Right lobe of liver (tissue), 6 donors: Measurements from ENCODE around the gene PIGB. TPM values are rescaled to one million over a fixed set of nuclear protein-coding genes. Genes with fewer than 3 reads are reported as not detected.
A peak's percentile ranks its signal among the peaks of the same experiment; 100 is the strongest.
"Not testable (repeated sequence)": the region's sequence is repeated elsewhere in the genome, so short reads cannot be mapped to it uniquely, and the experiment has no call there.

Experiments
- ATAC-seq, 4 donors: fragments of 200-7000 bp; cut with Tn5 transposase; one replicate each; pipeline ENCODE4 v1.9.1; 2020; ENCODE audit warnings: mild to moderate bottlenecking in 4 of 4, moderate library complexity in 4 of 4
- DNase-seq, 3 donors: peaks; one replicate each; pipeline ENCODE4 v3.0.0-alpha.2; 2020
- H3K27ac ChIP-seq, 3 donors: fragments of 200-600 bp; one replicate each; pipeline ENCODE4 v1.8.0; 2022
- H3K27me3 ChIP-seq, 2 donors: fragments of 200-600 bp; one replicate each; pipeline ENCODE4 v1.8.0; 2022
- H3K36me3 ChIP-seq, 4 donors: fragments of 200-600 bp; sonication (generic) in 1 of 4; one replicate each; pipeline versions ENCODE4 v1.5.1 to v1.8.0; 2017 to 2022; ENCODE audit warnings: control low read depth in 1 of 4
- H3K4me1 ChIP-seq, 4 donors: fragments of 200-600 bp; sonication (generic) in 1 of 4; one replicate each; pipeline versions ENCODE4 v1.5.1 to v1.8.0; 2017 to 2022; ENCODE audit warnings: control low read depth in 1 of 4
- H3K4me3 ChIP-seq, 3 donors: fragments of 200-600 bp; one replicate each; pipeline ENCODE4 v1.8.0; 2022
- H3K9me3 ChIP-seq, 4 donors: fragments of 200-600 bp; sonication (generic) in 1 of 4; one replicate each; pipeline versions ENCODE4 v1.5.1 to v1.8.0; 2017 to 2022; ENCODE audit warnings: control low read depth in 1 of 4
- POLR2A ChIP-seq: fragments of 450-650 bp; IDR thresholded peaks from one replicate; pipeline ENCODE4 v1.6.1; 2017; ENCODE audit warnings: antibody characterized with exemption, mild to moderate bottlenecking
- WGBS: methylation state at CpG from one replicate; pipeline ENCODE4 v1.1.6; 2018; ENCODE audit warnings: low coverage, low lambda C conversion rate; ENCODE audit not compliant: insufficient coverage; ENCODE audit errors: missing lambda C conversion rate; 5-methylcytosine and 5-hydroxymethylcytosine counted together
- intact Hi-C, 2 donors: fragments of 100-400 bp; cut with DNase I; formaldehyde crosslinking; loops; one replicate each; pipeline versions ENCODE4 v1.11.2 to v1.14.1; 2022
- microRNA counts: library from miRNA; unstranded; fragments of <30 nt; microRNA quantifications from one replicate; lab custom pipeline; 2016
- microRNA-seq, 2 donors: library from miRNA; unstranded; fragments of <30 nt; microRNA quantifications; one replicate each; pipeline ENCODE4, GENCODE V29; 2019 to 2020
- total RNA-seq, 6 experiments: library from RNA; depleted of rRNA in 2 of 6; stranded (reverse); fragments of >200 nt in 2 of 6; fragmentation: NEBNext Ultra II Directional in 3 of 6; extraction: Animal tissue kit (Norgen Biotek cat#: 25700) in 3 of 6; gene quantifications; one replicate each; pipeline versions ENCODE4 v1.1.0 to v1.2.4, GENCODE V29; 2016 to 2023
- TF ChIP-seq, protein P1 (sequence below), 4 donors: fragments of 200-600 bp in 3 of 4; fragments of 450-650 bp in 1 of 4; IDR thresholded peaks; one replicate each; pipeline versions ENCODE4 v1.5.1 to v1.8.0; 2016 to 2022; ENCODE audit warnings: antibody characterized with exemption in 4 of 4, mild to moderate bottlenecking in 2 of 4
- donor health status: DM: no; HTN: yes; CAD: no.
- donor health status: DM: no; HTN: no; CAD: no.
- donor health status: DM: no; HTN: no; CAD: no.
- donor health status: DM: no; HTN: yes; CAD: no.
- donor health status: DM: no; HTN: yes; CAD: no.

Gene PIGB
- total RNA-seq, 6 experiments from 2014 or later, result 5.1 to 10.0 (median 6.5) TPM

- intact Hi-C loops, result no loop called here
- H3K27ac ChIP-seq, result no peak overlapping the region
- H3K27me3 ChIP-seq, result no peaks in the 10 kb centered on the region
- no peak for TF ChIP-seq POLR2A
- TF ChIP-seq, protein P1, sequence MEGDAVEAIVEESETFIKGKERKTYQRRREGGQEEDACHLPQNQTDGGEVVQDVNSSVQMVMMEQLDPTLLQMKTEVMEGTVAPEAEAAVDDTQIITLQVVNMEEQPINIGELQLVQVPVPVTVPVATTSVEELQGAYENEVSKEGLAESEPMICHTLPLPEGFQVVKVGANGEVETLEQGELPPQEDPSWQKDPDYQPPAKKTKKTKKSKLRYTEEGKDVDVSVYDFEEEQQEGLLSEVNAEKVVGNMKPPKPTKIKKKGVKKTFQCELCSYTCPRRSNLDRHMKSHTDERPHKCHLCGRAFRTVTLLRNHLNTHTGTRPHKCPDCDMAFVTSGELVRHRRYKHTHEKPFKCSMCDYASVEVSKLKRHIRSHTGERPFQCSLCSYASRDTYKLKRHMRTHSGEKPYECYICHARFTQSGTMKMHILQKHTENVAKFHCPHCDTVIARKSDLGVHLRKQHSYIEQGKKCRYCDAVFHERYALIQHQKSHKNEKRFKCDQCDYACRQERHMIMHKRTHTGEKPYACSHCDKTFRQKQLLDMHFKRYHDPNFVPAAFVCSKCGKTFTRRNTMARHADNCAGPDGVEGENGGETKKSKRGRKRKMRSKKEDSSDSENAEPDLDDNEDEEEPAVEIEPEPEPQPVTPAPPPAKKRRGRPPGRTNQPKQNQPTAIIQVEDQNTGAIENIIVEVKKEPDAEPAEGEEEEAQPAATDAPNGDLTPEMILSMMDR (IDR thresholded peaks at IDR 0.05), result no peak
- peaks cover 0 to 15% (median 6%) of the 10 kb centered on the region in 4 donors for H3K4me1 ChIP-seq
- WGBS, result 92% methylated on average over 3 of the region's 5 CpGs
- ATAC-seq (no peak), DNase-seq (no peak)
- no peaks in the 10 kb centered on the region for H3K36me3 ChIP-seq
- no peak overlapping the region for H3K4me3 ChIP-seq
- no peaks in the 10 kb centered on the region for H3K9me3 ChIP-seq
Measured at GRCh38 chr15:55398243-55398642, 79.2 kb downstream of the PIGB start.

GRCh38 chr15:55400050-55400449, 81.0 kb downstream of the PIGB start:
- DNase-seq, intact Hi-C loops, H3K27ac ChIP-seq, ATAC-seq, H3K9me3 ChIP-seq, H3K27me3 ChIP-seq, H3K4me3 ChIP-seq, H3K36me3 ChIP-seq: not testable (repeated sequence)
- WGBS, result 98% methylated on average over 7 of the region's 8 CpGs
- peaks cover 0 to 28% (median 15%) of the 10 kb centered on the region in 4 donors for H3K4me1 ChIP-seq

DNA sequence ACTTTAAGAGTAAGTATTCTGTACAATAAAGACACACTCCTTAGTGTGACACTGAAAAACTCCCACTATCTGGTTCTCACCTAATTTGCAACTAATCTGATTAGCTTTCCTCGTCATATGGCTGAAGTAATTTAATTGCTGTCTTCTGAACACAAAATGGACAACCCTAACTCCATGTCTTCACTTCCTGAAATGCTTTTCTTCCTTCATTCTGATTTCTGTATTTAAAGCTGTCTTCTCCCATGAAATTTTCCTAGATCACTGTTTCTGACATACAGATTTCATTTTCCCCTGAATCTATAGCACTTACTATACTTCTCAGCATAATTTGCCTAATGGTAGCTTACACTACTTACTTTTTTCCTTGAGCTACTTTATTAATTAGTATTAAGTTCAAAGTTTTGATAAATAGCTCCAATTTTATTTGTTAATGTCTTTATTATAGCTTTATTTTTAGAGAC, 82.8 kb downstream of the PIGB start:
- Histone ChIP-seq H3K4me1 (peaks cover 0 to 31% (median 15%) of the 10 kb centered on the region in 4 donors), H3K36me3 (no peaks in the 10 kb centered on the region), H3K27me3 (no peaks in the 10 kb centered on the region), H3K9me3 (no peaks in the 10 kb centered on the region), H3K4me3 (no peak overlapping the region), H3K27ac (peak overlapping the region in 1 of 3 donors; percentile 50)
- ATAC-seq (no peak), DNase-seq (no peak)
- intact Hi-C loops, result no loop called here
- no peak for TF ChIP-seq POLR2A
- TF ChIP-seq, protein P1 (IDR thresholded peaks at IDR 0.05), result no peak
- 89% methylated on average over 1 of the region's 1 CpG for WGBS

DNA sequence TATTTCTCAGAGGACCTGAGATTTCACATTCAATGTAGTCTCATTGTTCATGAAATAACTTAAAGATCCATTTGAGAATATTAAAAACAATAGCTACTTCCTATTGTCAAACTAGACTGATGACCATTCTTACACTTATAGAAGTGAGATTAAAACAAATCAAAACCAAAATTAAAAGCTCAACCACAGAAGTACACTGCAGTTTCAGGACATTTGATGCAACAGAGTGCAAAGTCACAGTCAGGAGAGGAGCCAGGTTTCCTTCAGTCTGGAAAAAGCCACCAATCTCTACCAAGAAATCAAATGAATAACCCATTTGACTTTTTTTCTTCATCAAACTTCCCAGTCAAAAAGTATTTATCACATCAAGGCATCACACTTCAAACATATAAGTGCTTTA, 83.7 kb downstream of the PIGB start:
- Histone ChIP-seq H3K4me1 (peaks cover 0 to 34% (median 15%) of the 10 kb centered on the region in 4 donors), H3K27ac (peak overlapping the region; percentile 11 to 50 (median 48)), H3K9me3 (no peaks in the 10 kb centered on the region), H3K36me3 (no peaks in the 10 kb centered on the region), H3K27me3 (no peaks in the 10 kb centered on the region), H3K4me3 (no peak overlapping the region)
- DNase-seq (no peak), ATAC-seq (peak; percentile 68 to 72 (median 70))
- intact Hi-C loops, result no loop called here
- no peak for TF ChIP-seq POLR2A
- TF ChIP-seq, protein P1 (IDR thresholded peaks at IDR 0.05), result no peak

DNA sequence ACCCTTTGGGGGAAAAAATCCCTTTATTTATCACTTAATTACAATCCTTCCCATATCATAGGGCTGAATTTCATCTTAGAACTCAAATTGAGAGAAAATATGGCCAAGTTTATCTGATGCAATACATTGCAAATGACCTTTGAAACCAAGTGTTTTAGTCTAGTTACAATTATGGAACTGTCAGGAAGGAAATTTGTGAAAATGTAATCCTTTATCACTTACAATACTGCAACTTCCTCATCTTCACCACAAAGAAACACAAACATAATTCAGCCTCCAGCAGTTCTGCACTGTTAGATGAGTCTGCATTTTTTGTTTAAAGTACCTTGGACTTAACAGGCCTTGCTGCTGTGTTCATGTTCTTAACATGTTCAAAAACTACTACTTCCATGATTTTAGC, 84.5 kb downstream of the PIGB start:
- intact Hi-C loops, result no loop called here
- TF ChIP-seq, protein P1 (IDR thresholded peaks at IDR 0.05), result no peak
- TF ChIP-seq POLR2A, result no peak
- no peak for DNase-seq
- no peaks in the 10 kb centered on the region for H3K9me3 ChIP-seq
- H3K27me3 ChIP-seq, result no peaks in the 10 kb centered on the region
- no peak overlapping the region for H3K4me3 ChIP-seq
- ATAC-seq, result peak in 3 of 4 donors; percentile 1 to 6 (median 3)
- H3K36me3 ChIP-seq, result no peaks in the 10 kb centered on the region
- peak overlapping the region; percentile 11 to 50 (median 48) for H3K27ac ChIP-seq
- peaks cover 0 to 34% (median 15%) of the 10 kb centered on the region in 4 donors for H3K4me1 ChIP-seq

MicroRNAs within 50 kb of the gene (microRNA counts, 767-probe panel; counts per million panel counts)
- 237 counts per million for microRNA hsa-miR-628-3p (lab: Ali Mortazavi, UCI)
- 237 counts per million for microRNA hsa-miR-628-5p (lab: Ali Mortazavi, UCI)

Small RNA genes within 50 kb of the gene (microRNA-seq; reads per million reads assigned to microRNA genes)
- 116 to 139 reads per million in 2 donors for gene MIR628

Other genes with a start within 250 kb of the PIGB start
- gene RSL24D1, start 122.3 kb upstream of the PIGB start, total RNA-seq, result 10 to 100 TPM; 13.2 to 27.7 (median 20.2) TPM
- 10 to 100 TPM; 15.9 to 41.4 (median 21.0) TPM for gene RAB27A, start 29.4 kb upstream of the PIGB start, total RNA-seq
- gene PIGBOS1, start 99 bp upstream of the PIGB start, total RNA-seq, result 10 to 100 TPM in 2 of 6 experiments, 1 to 10 TPM in 4; 4.2 to 36.1 (median 5.8) TPM
- 10 to 100 TPM; 47.3 to 73.1 (median 57.3) TPM for gene CCPG1, start 89.1 kb downstream of the PIGB start, total RNA-seq
- gene PIERCE2, start 89.3 kb downstream of the PIGB start, total RNA-seq, result 1 to 10 TPM in 3 of 6 experiments, under 1 TPM in 2, not detected in 1; 0.31 to 1.8 (median 1.3) TPM
- gene DNAAF4, start 189.0 kb downstream of the PIGB start, total RNA-seq, result under 1 TPM in 1 of 6 experiments, not detected in 5; 0.19 TPM